ENCODE data around the gene PLCXD3.
A peak's percentile ranks its signal among the peaks of the same experiment; 100 is the strongest.

The PLCXD3 gene

DNA sequence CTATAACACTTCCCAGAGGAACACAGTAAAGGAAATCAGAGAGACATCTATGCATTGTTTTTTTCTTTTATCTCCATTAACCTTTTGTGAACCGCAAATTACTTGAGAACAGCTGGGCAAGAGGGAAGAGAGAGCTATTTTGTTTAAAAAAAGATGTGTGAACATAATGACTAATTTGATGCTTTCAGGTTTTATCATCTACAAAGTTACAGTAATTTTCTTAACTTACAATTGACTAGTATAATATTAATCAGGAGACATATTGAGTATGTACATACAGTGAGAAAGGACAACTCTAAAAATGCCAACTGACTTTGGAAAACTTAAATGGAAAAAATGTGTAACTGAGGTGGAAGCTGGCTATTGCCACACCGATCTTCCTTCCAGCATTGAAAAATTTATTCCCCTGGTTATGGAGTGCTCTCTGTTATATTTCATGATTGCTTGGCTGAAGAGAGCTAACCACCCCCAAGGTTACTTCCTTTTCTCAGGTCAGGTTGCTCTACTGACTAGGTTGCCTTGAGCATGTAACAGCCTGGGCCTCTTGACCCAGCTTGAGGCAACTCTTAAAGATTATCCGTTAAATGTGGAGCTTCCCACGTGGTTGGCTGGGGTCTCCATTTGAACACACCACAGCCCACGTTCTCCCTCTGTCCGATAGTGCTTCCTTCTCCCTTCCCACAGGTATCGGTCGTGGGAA lies 234.4 kb downstream of the PLCXD3 start:
- DNase-seq: no peak

- peak; percentile 60 for DNase-seq
These were observed 239.8 kb downstream of the PLCXD3 start for GRCh38 chr5:41270423-41271251.

DNA sequence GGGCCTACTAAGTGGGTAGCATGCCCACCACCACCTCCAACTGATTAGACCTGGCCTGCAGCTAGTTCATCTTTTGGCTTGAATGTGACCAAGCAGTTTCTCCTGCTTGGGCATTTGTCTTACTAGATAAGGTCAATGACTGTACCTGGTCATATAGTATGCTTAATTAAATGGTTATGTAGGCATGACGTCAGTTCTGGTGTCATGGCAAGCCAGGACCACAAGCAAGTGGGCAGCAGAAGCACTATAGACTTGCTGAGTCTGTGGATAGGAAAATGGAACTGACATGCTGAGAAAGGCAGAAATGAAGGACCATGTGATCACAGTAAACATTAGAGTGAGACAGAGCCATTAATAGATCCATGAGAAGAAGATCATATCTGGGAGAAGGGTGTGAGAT lies 241.5 kb downstream of the PLCXD3 start:
- DNase-seq: no peak

DNA sequence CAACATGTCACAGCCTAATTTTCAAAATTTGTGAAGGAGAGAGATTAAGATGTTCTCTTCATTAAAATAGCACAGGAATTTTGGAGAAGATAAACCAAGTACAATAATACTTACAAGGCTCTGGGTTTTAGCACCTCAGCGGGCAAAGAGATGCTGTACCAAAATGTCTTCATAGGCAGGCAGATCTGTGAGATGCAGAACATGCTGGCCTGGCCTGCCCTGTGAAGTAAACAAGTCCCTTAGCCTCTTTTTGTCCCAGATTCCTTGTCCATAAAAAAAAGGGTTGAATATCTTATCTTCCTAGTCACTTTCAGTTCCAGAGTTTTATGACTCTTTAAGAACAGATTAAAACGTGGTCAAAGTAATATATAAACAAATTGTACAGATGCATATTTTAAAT lies 244.0 kb downstream of the PLCXD3 start:
- no peak for DNase-seq

DNA sequence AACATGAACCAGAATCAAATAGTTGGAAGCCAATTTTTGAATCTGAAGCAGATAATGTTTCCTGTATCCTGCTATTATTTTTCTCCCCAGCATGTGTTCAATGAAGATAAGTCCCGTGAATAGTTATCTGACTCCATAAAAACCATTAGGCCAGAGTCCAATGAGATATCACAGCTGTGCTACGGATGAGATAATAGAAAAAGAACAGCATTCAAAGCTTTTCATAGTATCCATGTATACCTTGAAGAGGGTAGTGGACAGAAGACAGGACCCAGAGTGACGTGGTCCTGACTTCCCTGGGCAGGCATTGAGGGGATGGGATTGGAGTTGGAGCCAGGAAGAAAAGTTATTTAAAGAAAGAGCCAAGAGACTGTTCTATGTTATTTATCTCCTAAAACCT lies 246.4 kb downstream of the PLCXD3 start:
- DNase-seq: no peak

- no peak for DNase-seq
These were observed 247.1 kb downstream of the PLCXD3 start for GRCh38 chr5:41263335-41263734.
